Hepatocyte (in vitro differentiated cells): ENCODE data around the gene SLC24A1. TPM values are rescaled to one million over a fixed set of nuclear protein-coding genes. Genes with fewer than 3 reads are reported as not detected.

Source experiments
- DNase-seq: peaks from one replicate; pipeline ENCODE4 v3.0.0-alpha.2; 2016; ENCODE audit warnings: low spot score
- H2AFZ ChIP-seq: fragments of 200-600 bp; sonication (generic); 2 replicates; pipeline ENCODE4 v1.6.0; 2016; ENCODE audit warnings: antibody characterized with exemption, mild to moderate bottlenecking
- H3K27ac ChIP-seq: fragments of 200-600 bp; sonication (generic); 2 replicates; pipeline ENCODE4 v1.5.1; 2016; ENCODE audit warnings: mild to moderate bottlenecking
- H3K27me3 ChIP-seq: fragments of 200-600 bp; sonication (generic); 2 replicates; pipeline ENCODE4 v1.6.1; 2016
- H3K36me3 ChIP-seq: fragments of 200-600 bp; sonication (generic); replicated peaks from 2 replicates; pipeline ENCODE4 v1.5.1; 2016; ENCODE audit warnings: low read depth; ENCODE audit not compliant: insufficient read depth
- H3K4me1 ChIP-seq: fragments of 200-600 bp; sonication (generic); 2 replicates; pipeline ENCODE4 v1.5.1; 2016; ENCODE audit warnings: mild to moderate bottlenecking, moderate library complexity; ENCODE audit not compliant: insufficient read depth
- H3K4me2 ChIP-seq: fragments of 200-600 bp; sonication (generic); 2 replicates; pipeline ENCODE4 v1.6.0; 2016
- H3K4me3 ChIP-seq: fragments of 200-600 bp; sonication (generic); 2 replicates; pipeline ENCODE4 v1.5.1; 2016; ENCODE audit warnings: mild to moderate bottlenecking
- H3K79me2 ChIP-seq: fragments of 200-600 bp; sonication (generic); 2 replicates; pipeline ENCODE4 v1.6.0; 2017; ENCODE audit warnings: mild to moderate bottlenecking
- H3K9me2 ChIP-seq: fragments of 200-600 bp; sonication (generic); replicated peaks from 2 replicates; pipeline ENCODE4 v1.6.0; 2017; ENCODE audit warnings: mild to moderate bottlenecking; ENCODE audit not compliant: insufficient read depth
- H3K9me3 ChIP-seq: fragments of 200-600 bp; sonication (generic); 2 replicates; pipeline ENCODE4 v1.5.1; 2016; ENCODE audit warnings: low read depth, mild to moderate bottlenecking
- H4K20me1 ChIP-seq: fragments of 200-600 bp; sonication (generic); 2 replicates; pipeline ENCODE4 v1.6.0; 2016; ENCODE audit warnings: mild to moderate bottlenecking; ENCODE audit not compliant: insufficient read depth, poor library complexity, severe bottlenecking
- EZH2 ChIP-seq: fragments of 200-600 bp; sonication (generic); IDR thresholded peaks from 2 replicates; pipeline ENCODE4 v1.6.1; 2016; ENCODE audit warnings: antibody characterized with exemption, mild to moderate bottlenecking, borderline replicate concordance
- EZH2phosphoT487 ChIP-seq: fragments of 200-600 bp; sonication (generic); IDR thresholded peaks from one replicate; pipeline ENCODE4 v1.6.1; 2018; ENCODE audit warnings: antibody characterized with exemption, mild to moderate bottlenecking, low read depth, moderate library complexity; ENCODE audit not compliant: unreplicated experiment, severe bottlenecking
- WGBS: methylation state at CpG from one replicate; pipeline ENCODE4 v1.1.6; 2016; ENCODE audit warnings: low lambda C conversion rate; ENCODE audit errors: missing lambda C conversion rate; 5-methylcytosine and 5-hydroxymethylcytosine counted together
- polyA plus RNA-seq: library from polyadenylated mRNA; unstranded; fragments of >200 nt; fragmentation: Nextera tagmentation; extraction: Ambion mirVana; gene quantifications from 2 replicates; pipeline ENCODE4 v1.2.1, GENCODE V29; 2016
- total RNA-seq: library from RNA; depleted of rRNA; stranded (reverse); fragments of >200 nt; gene quantifications from 2 replicates; pipeline ENCODE4 v1.2.3, GENCODE V29; 2014
- TF ChIP-seq, protein P1 (sequence below): fragments of 200-600 bp; sonication (generic); IDR thresholded peaks from 2 replicates; pipeline ENCODE4 v1.5.1; 2016; ENCODE audit warnings: antibody characterized with exemption, mild to moderate bottlenecking; ENCODE audit not compliant: poor library complexity

The SLC24A1 gene
- total and polyA plus RNA-seq, 2 experiments from 2014 or later = 3.6 to 7.4 TPM

DNA sequence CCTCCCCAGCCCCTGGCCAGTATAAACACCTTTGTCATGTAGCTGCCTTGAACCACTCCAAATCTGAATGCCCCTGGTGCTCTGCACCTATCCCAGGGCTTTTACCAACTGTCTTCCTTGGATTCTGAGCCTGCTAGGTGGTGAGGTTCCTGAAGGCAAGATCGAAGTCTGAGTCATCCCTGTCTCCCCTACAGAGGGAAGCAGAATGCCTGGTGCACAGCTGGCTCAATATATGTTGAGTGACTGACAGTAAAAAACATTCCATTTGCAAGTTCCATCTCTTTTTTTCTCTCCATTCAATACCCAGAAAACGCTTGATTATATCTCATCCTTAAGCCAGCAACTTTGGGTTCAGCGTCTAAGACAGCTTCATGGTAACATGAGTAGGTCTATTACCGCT, 24.7 kb downstream of the SLC24A1 start:
- H3K9me2 ChIP-seq = no peaks in the 10 kb centered on the region
- WGBS = 76% methylated on average over 4 of the region's 4 CpGs
- H3K4me1 ChIP-seq = no peaks in the 10 kb centered on the region
- H3K27me3 ChIP-seq = no peaks in the 10 kb centered on the region
- no peak overlapping the region for H3K27ac ChIP-seq
- no peaks in the 10 kb centered on the region for H3K79me2 ChIP-seq
- H3K36me3 ChIP-seq = no peaks in the 10 kb centered on the region
- H3K4me2 ChIP-seq = no peak overlapping the region
- no peak overlapping the region for H2AFZ ChIP-seq
- DNase-seq = no peak
- TF ChIP-seq EZH2 = no peak
- no peak for TF ChIP-seq EZH2phosphoT487
- TF ChIP-seq, protein P1, sequence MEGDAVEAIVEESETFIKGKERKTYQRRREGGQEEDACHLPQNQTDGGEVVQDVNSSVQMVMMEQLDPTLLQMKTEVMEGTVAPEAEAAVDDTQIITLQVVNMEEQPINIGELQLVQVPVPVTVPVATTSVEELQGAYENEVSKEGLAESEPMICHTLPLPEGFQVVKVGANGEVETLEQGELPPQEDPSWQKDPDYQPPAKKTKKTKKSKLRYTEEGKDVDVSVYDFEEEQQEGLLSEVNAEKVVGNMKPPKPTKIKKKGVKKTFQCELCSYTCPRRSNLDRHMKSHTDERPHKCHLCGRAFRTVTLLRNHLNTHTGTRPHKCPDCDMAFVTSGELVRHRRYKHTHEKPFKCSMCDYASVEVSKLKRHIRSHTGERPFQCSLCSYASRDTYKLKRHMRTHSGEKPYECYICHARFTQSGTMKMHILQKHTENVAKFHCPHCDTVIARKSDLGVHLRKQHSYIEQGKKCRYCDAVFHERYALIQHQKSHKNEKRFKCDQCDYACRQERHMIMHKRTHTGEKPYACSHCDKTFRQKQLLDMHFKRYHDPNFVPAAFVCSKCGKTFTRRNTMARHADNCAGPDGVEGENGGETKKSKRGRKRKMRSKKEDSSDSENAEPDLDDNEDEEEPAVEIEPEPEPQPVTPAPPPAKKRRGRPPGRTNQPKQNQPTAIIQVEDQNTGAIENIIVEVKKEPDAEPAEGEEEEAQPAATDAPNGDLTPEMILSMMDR = no peak
- H3K4me3 ChIP-seq = no peak overlapping the region
- no peaks in the 10 kb centered on the region for H4K20me1 ChIP-seq
- H3K9me3 ChIP-seq = no peaks in the 10 kb centered on the region

DNA sequence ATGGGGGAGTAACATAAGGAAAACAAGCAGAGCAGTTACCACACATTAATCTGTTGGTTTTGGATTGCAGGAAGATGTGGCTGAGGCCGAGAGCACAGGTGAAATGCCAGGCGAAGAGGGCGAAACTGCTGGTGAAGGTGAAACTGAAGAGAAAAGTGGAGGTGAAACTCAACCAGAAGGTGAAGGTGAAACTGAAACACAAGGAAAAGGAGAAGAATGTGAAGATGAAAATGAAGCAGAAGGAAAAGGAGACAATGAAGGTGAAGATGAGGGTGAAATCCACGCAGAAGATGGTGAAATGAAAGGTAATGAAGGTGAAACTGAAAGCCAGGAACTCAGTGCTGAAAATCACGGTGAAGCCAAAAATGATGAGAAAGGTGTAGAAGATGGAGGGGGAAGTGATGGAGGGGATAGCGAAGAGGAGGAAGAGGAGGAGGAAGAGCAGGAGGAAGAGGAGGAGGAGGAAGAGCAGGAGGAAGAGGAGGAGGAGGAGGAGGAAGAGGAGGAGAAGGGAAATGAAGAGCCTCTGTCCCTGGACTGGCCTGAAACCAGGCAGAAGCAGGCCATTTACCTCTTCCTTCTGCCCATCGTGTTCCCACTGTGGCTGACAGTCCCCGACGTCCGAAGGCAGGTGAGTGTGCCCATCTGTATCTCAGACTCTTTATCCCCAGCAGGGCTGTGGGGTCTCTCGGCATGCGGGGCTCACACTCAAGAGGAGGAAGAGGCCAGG, 28.7 kb downstream of the SLC24A1 start:
- Histone ChIP-seq H3K27me3 (no peaks in the 10 kb centered on the region), H3K4me1 (no peaks in the 10 kb centered on the region), H3K27ac (no peak overlapping the region), H4K20me1 (no peaks in the 10 kb centered on the region), H3K36me3 (no peaks in the 10 kb centered on the region), H3K9me3 (no peaks in the 10 kb centered on the region), H3K79me2 (no peaks in the 10 kb centered on the region), H3K4me2 (no peak overlapping the region), H3K9me2 (no peaks in the 10 kb centered on the region), H3K4me3 (no peak overlapping the region), H2AFZ (no peak overlapping the region)
- DNase-seq = no peak
- 97% methylated on average over 10 of the region's 12 CpGs for WGBS
- TF ChIP-seq EZH2phosphoT487 (no peak), EZH2 (no peak)
- TF ChIP-seq, protein P1 = no peak

DNA sequence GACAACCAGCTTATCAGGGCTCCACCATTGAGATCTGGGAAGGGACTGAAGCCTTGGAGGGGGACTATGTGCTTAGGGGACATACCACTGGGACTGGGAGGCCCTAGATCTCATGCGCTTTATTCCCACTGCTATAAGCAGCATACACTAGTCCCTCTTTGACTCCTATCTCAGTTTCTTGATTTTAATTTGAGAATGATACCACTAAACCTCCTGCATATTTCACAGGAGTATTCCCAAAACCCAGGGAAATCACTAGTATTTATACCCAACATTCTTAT, 29.2 kb downstream of the SLC24A1 start:
- Histone ChIP-seq H2AFZ (no peak overlapping the region), H3K9me3 (no peaks in the 10 kb centered on the region), H3K79me2 (no peaks in the 10 kb centered on the region), H3K27ac (no peak overlapping the region), H3K36me3 (no peaks in the 10 kb centered on the region), H3K27me3 (no peaks in the 10 kb centered on the region), H3K4me2 (no peak overlapping the region), H3K4me1 (no peaks in the 10 kb centered on the region), H3K9me2 (no peaks in the 10 kb centered on the region), H4K20me1 (no peaks in the 10 kb centered on the region), H3K4me3 (no peak overlapping the region)
- DNase-seq = no peak
- 95% methylated on average over 1 of the region's 1 CpG for WGBS
- no peak for TF ChIP-seq EZH2
- TF ChIP-seq, protein P1 = no peak
- TF ChIP-seq EZH2phosphoT487 = no peak
